GM18502 (cell line): ENCODE data around the gene PSMB5.

Experiments
- ATAC-seq: cut with Tn5 transposase; IDR thresholded peaks from one replicate; pipeline ENCODE4 v1.9.1; 2021; ENCODE audit warnings: mild to moderate bottlenecking; ENCODE audit not compliant: unreplicated experiment, poor library complexity

PSMB5 gene

GRCh38 chr14:22996768-22997654 is 37.7 kb downstream of the PSMB5 start:
- no peak for ATAC-seq

GRCh38 chr14:22995889-22996625 is 38.6 kb downstream of the PSMB5 start:
- ATAC-seq = no peak

- no peak for ATAC-seq
Measured at GRCh38 chr14:22994762-22995275, 39.9 kb downstream of the PSMB5 start.

- no peak for ATAC-seq
Measured at GRCh38 chr14:22993517-22993916, 41.2 kb downstream of the PSMB5 start.

- no peak for ATAC-seq
Measured at GRCh38 chr14:22991852-22992251, 42.8 kb downstream of the PSMB5 start.

GRCh38 chr14:22987291-22987690 is 47.4 kb downstream of the PSMB5 start:
- ATAC-seq = no peak

- peak; percentile 55 for ATAC-seq
Measured at GRCh38 chr14:22986508-22987054, 48.1 kb downstream of the PSMB5 start.

- no peak for ATAC-seq
Measured at GRCh38 chr14:22985894-22986507, 48.7 kb downstream of the PSMB5 start.

- ATAC-seq = no peak
Measured at GRCh38 chr14:22984959-22985658, 49.6 kb downstream of the PSMB5 start.

GRCh38 chr14:22982477-22983245 is 52.0 kb downstream of the PSMB5 start, which contains the start of gene AJUBA:
TSS of gene AJUBA (minus strand) at chr14:22982551. CDS start at chr14:22982266, 285 bp downstream.
- peak; percentile 56 for ATAC-seq

GRCh38 chr14:22981876-22982476 is 52.7 kb downstream of the PSMB5 start:
- peak; percentile 26 for ATAC-seq

GRCh38 chr14:22981090-22981875 is 53.4 kb downstream of the PSMB5 start:
- no peak for ATAC-seq

- ATAC-seq = no peak
Measured at GRCh38 chr14:22980672-22981089, 54.0 kb downstream of the PSMB5 start.

GRCh38 chr14:22979748-22980392 is 54.8 kb downstream of the PSMB5 start:
- no peak for ATAC-seq

GRCh38 chr14:22978981-22979671 is 55.6 kb downstream of the PSMB5 start:
- ATAC-seq = no peak

- ATAC-seq = no peak
Measured at GRCh38 chr14:22978487-22978837, 56.2 kb downstream of the PSMB5 start.
